HS-27A (cell line): ENCODE measurements around the gene ZNF335.
"Not testable (repeated sequence)": the region's sequence is repeated elsewhere in the genome, so short reads cannot be mapped to it uniquely, and the experiment has no call there.

Experiments used
- DNase-seq: peaks from one replicate; pipeline ENCODE4 v3.0.0-alpha.2; 2012; ENCODE audit warnings: low read depth, missing footprints

The ZNF335 gene

GRCh38 chr20:46000262-46000996 lies 28.4 kb upstream of the ZNF335 start:
- no peak for DNase-seq

GRCh38 chr20:45999557-46000261 lies 27.7 kb upstream of the ZNF335 start:
- no peak for DNase-seq

GRCh38 chr20:45998761-45999160 lies 26.8 kb upstream of the ZNF335 start:
- DNase-seq = no peak

- no peak for DNase-seq
Measured at GRCh38 chr20:45998337-45998736, 26.3 kb upstream of the ZNF335 start.

- DNase-seq = no peak
Measured at GRCh38 chr20:45997187-45997586, 25.2 kb upstream of the ZNF335 start.

- DNase-seq = not testable (repeated sequence)
Measured at GRCh38 chr20:45995495-45996097, 23.6 kb upstream of the ZNF335 start.

GRCh38 chr20:45994761-45995493 lies 22.9 kb upstream of the ZNF335 start:
- no peak for DNase-seq

GRCh38 chr20:45993197-45993951 lies 21.4 kb upstream of the ZNF335 start:
- no peak for DNase-seq

GRCh38 chr20:45991616-45992015 lies 19.6 kb upstream of the ZNF335 start:
- DNase-seq = no peak

- not testable (repeated sequence) for DNase-seq
Measured at GRCh38 chr20:45988830-45989229, 16.8 kb upstream of the ZNF335 start.

- no peak for DNase-seq
Measured at GRCh38 chr20:45987108-45987780, 15.2 kb upstream of the ZNF335 start.

- DNase-seq = no peak
Measured at GRCh38 chr20:45985573-45985972, 13.6 kb upstream of the ZNF335 start.

GRCh38 chr20:45983279-45983743 lies 11.3 kb upstream of the ZNF335 start:
- DNase-seq = no peak

- no peak for DNase-seq
Measured at GRCh38 chr20:45981261-45981660, 9.3 kb upstream of the ZNF335 start.

GRCh38 chr20:45976086-45976485 lies 4.1 kb upstream of the ZNF335 start:
- DNase-seq = no peak

- no peak for DNase-seq
Measured at GRCh38 chr20:45975686-45976085, 3.7 kb upstream of the ZNF335 start.

GRCh38 chr20:45974896-45975565 lies 3.0 kb upstream of the ZNF335 start:
- DNase-seq = no peak

GRCh38 chr20:45972500-45973183 lies 639 bp upstream of the ZNF335 start:
- no peak for DNase-seq

- DNase-seq = no peak
Measured at GRCh38 chr20:45971425-45971674, 653 bp downstream of the ZNF335 start.
